GM19324 (cell line): Measurements from ENCODE around the gene MRFAP1.
"Not testable (repeated sequence)": the region's sequence is repeated elsewhere in the genome, so short reads cannot be mapped to it uniquely, and the experiment has no call there.

Experiments used
- ATAC-seq: cut with Tn5 transposase; IDR thresholded peaks from one replicate; pipeline ENCODE4 v1.9.1; 2021; ENCODE audit warnings: mild to moderate bottlenecking, moderate library complexity; ENCODE audit not compliant: unreplicated experiment, low FRiP score

MRFAP1 gene

GRCh38 chr4:6662591-6662990, 22.1 kb downstream of the MRFAP1 start:
- no peak for ATAC-seq

DNA sequence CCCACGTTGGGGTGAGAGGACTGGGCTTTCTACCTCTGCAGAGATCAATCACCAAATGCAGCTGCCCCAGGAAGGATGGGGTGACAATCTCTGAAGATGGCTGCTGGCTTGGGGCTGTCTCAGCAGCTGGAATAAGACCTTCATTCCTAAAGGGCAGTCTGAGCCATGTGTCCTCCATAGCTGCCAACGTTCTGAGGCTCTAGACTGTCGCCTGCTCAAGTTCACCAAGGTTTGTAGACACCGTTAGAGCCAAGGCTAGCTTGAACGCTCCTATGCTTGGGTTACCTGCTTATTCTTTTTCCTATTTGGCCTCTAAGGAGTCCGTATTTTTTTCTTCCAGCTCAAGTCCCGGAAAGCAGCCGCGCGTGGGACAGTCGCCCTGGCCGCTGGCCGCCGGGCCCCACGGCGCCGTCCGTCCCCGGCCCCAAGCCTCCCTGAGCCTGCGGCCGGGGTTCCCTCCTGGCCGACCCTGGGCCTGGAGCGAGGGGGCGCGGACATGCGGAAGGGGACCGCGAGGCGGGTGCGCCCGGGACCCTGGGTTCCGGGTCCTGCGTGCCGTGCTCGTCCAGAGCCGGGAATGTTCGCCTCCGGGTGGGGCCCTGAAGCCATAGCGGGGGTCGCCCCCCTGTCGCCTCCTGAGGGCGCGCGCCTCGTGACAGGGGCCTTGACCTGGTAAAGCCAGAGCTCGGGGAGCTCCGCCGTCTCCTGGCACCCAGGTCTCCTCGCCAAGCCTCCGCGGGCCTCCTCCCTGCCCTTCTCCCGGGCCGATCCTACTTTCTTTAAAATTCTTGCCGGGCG, 23.3 kb downstream of the MRFAP1 start:
- no peak for ATAC-seq

- ATAC-seq, result no peak
These were observed 24.8 kb downstream of the MRFAP1 start for GRCh38 chr4:6665320-6665654.

GRCh38 chr4:6668391-6668790, 27.9 kb downstream of the MRFAP1 start:
- ATAC-seq, result no peak

GRCh38 chr4:6671648-6672047, 31.2 kb downstream of the MRFAP1 start:
- no peak for ATAC-seq

DNA sequence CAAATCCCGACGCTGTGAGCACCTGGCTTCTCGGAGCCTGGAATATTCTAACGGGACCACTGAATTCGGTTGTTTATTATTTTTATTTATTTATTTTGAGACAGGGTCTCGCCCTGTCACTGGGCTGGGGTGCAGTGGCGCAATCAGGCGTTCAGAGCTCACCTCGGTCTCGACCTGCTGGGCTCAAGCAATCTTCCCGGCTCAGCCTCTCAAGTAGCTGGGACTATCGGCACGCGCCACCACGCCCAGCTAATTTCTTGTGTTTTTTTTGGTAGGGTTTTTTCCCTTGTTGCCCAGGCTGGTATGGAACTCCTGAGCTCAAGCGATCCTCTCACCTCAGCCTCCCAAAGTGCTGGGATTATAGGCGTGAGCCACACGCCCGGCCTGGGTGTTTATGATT, 31.6 kb downstream of the MRFAP1 start:
- ATAC-seq, result no peak

DNA sequence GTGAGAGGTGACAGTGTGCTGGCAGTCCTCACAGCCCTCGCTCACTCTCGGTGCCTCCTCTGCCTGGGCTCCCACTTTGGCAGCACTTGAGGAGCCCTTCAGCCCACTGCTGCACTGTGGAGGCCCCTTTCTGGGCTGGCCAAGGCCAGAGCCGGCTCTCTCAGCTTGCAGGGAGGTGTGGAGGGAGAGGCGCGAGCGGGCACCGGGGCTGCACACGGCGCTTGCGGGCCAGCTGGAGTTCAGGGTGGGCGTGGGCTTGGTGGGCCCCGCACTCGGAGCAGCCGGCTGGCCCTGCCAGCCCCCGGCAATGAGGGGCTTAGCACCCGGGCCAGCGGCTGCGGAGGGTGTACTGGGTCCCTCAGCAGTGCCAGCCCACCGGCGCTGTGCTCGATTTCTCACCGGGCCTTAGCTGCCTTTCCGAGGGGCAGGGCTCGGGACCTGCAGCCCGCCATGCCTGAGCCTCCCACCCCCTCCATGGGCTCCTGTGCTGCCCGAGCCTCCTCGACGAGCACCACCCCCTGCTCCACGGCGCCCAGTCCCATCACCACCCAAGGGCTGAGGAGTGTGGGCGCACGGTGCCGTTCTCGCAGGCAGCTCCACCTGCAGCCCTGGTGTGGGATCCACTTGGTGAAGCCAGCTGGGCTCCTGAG, 32.2 kb downstream of the MRFAP1 start:
- not testable (repeated sequence) for ATAC-seq

DNA sequence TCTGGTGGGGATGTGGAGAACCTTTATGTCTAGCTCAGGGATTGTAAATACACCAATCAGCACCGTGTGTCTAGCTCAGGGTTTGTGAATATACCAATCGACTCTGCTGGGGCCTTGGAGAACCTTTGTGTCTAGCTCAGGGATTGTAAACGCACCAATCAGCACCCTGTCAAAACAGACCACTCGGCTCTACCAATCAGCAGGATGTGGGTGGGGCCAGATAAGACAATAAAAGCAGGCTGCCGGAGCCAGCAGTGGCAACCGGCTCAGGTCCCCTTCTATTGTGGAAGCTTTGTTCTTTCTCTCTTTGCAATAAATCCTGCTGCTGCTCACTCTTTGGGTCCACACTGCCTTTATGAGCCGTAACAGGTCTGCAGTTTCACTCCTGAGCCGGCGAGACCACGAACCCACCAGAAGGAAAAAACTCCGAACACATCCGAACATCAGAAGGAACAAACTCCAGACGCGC, 32.7 kb downstream of the MRFAP1 start:
- not testable (repeated sequence) for ATAC-seq

DNA sequence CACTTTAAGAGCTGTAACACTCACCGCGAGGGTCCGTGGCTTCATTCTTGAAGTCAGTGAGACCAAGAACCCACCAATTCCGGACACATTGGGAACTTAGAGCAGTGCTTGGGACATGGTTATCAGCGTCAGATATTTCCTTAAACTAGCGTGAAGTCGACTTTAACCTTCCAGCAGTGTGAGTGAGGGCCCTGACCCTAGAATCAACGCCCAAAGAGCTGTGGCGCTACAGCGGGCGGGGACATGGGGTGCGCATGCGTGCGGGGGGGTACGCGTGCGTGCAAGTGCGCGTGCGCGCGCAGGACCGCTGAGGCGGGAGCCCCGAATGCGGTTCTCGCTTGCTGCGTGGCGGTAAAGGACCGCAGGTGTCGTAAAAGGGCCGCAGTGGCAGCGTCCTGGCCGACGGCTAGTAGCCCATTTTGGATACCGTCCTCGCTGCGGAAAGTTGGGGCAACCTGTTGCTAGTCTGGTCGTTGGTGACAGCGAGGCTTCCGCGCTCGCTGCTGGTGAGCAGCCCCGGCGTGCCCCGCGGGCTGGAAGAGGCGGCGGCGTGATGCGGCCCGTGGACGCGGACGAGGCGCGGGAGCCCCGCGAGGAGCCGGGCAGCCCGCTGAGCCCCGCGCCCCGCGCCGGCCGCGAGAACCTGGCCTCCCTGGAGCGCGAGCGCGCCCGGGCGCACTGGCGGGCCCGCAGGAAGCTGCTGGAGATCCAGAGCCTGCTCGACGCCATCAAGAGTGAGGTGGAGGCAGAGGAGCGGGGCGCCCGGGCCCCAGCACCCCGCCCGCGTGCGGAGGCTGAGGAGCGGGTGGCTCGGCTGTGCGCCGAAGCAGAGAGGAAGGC, 33.4 kb downstream of the MRFAP1 start:
- peak; percentile 87 for ATAC-seq

DNA sequence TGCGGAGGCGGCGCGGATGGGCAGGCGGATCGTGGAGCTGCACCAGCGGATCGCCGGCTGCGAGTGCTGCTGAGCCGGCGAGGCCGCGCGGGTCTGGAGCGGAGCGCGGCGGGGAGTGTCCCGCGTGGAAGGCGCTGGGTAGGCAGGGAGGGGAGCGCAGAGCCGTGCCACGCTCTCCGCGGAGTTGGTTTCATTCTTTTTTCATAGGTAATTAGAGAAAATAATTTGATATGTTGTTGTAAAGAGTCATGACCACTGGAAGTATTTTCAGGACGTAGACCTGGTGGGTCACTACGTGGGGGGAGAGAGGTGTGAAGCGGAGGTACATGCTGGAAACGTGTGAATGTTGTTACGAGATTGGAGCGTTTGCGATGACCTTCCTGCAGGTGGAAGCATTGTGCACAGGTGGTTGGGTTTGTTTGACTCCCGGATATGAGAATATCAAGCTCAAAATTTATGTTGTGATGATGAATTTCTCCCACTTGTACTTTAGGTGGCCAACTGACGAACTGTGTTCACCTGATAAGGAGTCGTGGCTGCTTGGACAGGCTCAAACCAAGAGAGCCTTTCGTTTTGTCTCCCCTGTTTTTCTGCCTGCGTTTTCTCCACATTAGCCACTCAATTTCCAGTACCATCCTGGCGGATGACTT, 34.1 kb downstream of the MRFAP1 start:
- ATAC-seq, result peak; percentile 41

DNA sequence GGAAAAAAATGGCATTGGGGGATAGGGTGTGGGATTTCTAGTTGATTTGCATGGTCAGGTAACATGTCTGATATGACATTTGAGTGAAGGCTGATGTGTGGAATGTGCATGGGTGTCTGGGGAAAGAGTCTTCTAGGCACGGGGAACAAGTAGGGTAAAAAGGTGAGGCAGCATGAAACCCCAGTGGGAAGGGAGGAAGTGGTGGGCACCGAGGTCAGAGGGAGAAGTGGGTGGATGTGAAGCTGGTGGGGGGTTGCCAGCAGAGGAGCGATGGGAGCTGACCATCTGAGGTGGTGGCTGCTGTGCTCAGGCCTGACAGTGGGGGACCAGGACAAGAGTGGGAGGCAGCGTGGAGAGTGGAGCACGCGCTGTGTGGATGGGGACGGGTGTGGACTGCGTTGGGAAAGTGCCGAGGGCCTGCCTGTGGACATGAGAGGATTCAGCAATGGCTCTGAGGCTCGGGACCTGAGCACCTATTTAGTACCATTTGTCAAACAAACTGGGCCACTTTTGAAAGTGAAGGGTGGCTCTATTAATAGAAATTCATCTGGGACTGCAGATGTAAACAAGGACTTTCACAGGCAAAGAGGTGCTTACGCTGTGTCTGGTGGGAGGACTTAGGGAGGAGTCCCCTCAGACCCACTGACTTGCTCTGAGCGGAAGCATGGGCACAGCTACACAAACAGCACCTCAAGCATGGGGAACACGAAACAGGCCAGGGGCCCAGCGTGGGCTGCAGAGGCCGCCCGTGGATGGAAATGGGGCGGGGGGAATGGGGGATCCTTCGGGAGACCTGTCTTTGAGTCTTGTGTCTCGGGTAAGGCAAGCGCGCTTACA, 36.5 kb downstream of the MRFAP1 start:
- ATAC-seq, result no peak

GRCh38 chr4:6680372-6681034, 40.0 kb downstream of the MRFAP1 start:
- ATAC-seq, result no peak

DNA sequence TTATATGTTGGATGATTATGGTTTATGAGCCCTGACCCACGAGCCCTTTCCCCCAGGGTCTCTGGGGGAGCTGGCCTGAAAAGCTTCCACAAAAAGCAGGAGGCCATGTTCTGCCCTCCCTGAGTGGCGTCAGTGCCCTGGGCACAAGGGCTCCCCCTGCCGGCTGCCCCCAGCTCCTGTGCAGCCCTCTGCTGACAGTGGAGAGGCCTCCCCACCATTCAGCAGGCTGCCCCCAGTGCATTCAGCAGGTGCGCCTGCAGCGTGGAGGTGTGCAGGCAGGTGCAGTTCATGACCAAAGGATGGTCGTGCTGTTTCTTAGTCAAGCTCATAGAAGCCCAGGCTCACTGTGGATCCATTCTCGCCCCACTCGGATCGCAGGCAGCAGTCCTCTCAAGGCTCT, 40.7 kb downstream of the MRFAP1 start:
- ATAC-seq, result no peak

- no peak for ATAC-seq
These were observed 42.5 kb downstream of the MRFAP1 start for GRCh38 chr4:6682862-6683590.

- ATAC-seq, result no peak
These were observed 44.2 kb downstream of the MRFAP1 start for GRCh38 chr4:6684656-6685055.

DNA sequence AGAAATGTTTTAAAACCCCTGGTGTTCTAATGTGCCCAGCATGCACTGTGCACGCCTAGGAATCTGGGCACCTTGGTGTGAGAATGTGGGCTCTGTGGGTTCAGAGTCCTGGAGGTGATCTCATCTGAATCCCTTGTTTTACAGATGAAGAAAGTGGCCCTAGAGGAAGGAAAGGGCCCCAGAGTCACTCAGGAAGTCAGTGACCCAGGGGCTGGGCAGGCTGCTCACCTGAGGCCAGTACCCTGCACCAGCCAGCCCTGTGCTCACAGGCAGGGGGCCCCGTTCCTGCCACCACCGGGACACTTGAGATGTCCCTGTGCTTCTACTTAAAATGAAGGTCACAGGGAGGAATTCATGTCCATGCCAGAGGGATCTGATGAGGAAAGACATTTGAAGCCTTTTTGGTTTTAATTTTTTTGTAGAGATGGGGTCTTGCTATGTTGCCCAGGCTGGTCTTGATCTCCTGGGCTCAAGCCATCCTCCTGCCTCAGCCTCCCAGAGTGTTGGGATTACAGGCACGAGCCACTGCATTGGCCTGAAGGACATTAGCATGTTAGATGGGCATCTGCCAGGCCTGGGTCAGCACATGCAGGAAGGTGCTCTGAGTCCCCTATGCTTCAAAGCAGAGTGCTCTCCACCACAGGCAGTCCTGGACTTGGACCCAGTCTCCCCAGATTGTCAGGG, 45.8 kb downstream of the MRFAP1 start:
- ATAC-seq, result no peak

GRCh38 chr4:6687947-6688878, 47.7 kb downstream of the MRFAP1 start:
- ATAC-seq, result no peak
